Activated T-cell treated with anti-CD3 and anti-CD28 coated beads for 1 hour (primary cell): ENCODE data around the gene BABAM2.
"Not testable (repeated sequence)": the region's sequence is repeated elsewhere in the genome, so short reads cannot be mapped to it uniquely, and the experiment has no call there.

Source experiments
- DNase-seq: peaks from one replicate; pipeline ENCODE4 v3.0.0-alpha.2; 2020; ENCODE audit warnings: low read depth

Gene BABAM2

DNA sequence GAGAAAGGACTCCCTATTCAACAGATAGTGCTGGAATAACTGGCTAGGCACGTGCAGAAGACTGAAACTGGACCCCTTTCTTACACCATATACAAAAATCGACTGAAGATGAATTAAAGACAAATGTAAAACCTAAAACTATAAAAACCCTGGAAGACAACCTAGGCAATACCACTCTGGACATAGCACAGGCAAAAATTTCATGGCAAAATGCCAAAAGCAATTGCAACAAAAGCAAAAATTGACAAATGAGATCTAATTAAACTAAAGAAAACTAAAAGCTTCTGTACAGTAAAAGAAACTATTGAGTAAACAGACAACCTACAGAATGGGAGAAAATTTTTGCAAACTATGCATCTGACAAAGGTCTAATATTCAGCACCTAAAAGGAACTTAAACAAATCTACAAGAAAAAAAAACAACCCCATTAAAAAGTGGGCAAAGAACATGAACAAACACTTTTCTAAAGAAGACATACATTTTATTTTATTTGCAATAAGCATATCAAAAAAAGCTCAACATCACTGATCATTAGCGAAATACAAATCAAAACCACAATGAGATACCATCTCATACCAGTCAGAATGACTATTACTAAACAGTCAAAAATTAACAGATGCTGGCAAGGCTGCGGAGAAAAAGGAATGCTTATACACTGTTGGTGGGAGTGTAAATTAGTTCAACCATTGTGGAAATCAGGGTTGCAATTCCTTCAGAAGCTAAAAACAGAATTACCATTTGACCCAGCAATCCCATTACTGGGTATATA is 8.5 kb upstream of the BABAM2 start:
- not testable (repeated sequence) for DNase-seq

DNA sequence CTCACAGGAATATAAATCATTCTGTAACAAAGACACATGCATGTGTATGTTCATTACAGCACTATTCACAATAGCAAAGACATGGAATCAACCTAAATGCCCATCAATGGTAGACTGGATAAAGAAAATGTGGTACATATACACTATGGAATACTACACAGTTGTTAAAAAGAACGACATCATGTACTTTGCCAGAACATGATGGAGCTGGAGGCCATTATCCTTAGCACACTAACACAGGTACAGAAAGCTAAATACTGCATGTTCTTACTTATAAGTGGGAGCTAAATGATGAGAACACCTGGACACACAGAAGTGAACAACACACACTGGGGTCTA is 8.0 kb upstream of the BABAM2 start:
- DNase-seq: not testable (repeated sequence)

DNA sequence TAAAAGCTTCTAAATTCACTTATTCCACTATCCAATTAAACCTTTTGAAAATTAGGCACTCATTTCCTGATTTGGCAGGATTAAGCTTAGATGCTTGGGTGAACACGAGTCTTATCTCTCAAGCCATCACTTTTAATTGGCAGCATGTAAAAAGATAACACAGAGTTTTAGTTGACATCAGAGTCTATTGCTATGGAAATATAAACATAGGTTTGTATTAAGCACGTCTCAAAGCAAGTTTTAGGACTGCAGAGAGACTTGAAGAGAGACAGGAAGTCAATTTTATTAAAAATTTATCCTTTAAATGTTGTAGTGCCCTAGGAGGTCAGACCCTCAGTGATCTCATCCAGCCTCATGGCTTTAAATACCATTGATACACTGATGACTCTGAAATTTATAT is 5.9 kb upstream of the BABAM2 start:
- no peak for DNase-seq

DNA sequence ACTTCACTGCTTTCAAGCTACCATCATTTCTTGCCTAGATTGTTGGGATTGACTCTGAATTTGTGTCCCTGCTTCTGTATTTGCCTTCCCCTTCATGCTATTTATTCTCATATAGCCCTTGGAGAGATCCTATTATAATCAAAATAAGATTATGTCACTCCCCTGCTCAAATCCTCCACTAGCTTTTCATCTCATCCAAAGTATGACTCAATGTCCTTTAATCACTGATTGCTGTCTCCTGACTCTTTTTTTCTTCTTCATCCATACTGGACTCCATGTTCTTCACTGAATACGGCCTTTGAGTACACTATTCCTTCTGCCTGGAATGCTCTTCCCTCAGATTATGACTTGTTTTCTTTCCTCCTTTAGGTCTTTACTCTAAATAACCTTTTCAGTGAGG is 5.3 kb upstream of the BABAM2 start:
- DNase-seq: no peak

DNA sequence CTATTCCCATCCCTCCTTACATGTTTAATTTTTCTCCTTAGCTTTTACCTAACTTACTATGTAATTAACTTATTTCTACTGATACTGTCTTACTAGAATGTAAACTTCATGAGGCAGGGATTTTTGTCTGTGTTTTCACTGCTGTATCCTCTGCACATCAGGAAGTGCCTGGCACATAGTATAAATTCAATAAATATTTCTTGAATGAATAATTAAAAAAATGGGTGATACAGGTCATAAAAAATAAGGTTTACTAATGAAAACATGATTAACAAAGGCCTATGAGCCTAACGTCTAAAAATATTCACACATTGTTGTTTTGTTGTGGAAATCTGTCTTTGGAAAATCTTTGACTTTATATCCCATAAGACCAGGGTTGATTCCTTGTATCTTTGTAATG is 4.9 kb upstream of the BABAM2 start:
- DNase-seq: no peak

DNA sequence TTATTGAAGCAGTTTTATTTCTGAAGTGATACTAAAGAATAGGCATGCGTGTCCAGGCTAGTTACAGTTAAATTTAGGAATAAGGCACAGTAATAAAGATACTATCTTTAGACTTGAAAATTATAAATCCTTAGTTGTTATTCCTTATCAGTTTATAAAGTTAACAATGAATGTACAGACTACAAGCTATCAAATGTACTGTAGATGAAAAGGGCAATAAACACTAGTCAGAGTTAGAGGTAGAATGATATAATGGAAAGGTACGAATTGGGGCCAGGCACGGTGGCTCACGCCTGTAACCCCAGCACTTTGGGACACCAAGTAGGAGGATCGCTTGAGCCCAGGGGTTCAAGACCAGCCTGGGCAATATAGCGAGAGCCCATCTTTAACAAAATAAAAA is 4.2 kb upstream of the BABAM2 start:
- no peak for DNase-seq

DNA sequence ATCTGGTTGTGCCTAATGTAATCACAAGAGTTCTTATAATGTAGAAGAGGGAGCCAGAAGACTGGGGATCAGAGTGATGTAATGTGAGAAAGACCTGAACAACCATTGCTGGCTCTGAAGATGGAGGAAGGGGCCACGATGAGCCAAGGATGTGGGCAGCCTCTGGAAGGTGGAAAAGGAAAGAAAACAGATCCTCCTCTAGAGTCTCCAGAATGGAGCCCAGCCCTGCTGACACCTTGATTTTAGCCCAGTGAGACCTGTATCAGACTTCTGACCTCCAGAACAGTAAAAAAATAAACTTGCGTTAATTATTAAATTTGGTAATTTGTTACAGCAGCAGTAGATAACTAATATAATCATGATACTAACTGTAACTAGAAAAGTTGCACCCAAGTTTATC is 3.4 kb upstream of the BABAM2 start:
- DNase-seq: no peak

DNA sequence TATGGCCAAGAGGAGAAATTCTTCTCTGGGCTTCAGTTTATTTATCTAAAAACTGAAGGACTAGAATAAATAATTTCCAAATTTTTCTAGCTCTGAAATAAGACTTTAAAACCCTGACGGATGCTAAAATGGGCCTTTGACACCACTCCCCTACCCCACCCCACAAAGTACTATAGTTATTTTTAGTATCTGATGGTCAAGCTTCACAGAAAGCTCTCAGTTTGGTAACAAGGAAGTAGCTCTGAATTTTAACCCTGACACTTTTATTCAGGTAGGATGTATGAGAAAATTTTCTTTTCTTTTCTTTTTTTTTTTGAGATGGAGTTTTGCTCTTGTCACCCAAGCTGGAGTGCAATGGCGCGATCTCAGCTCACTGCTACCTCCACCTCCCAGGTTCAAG is 2.7 kb upstream of the BABAM2 start:
- DNase-seq: no peak

DNA sequence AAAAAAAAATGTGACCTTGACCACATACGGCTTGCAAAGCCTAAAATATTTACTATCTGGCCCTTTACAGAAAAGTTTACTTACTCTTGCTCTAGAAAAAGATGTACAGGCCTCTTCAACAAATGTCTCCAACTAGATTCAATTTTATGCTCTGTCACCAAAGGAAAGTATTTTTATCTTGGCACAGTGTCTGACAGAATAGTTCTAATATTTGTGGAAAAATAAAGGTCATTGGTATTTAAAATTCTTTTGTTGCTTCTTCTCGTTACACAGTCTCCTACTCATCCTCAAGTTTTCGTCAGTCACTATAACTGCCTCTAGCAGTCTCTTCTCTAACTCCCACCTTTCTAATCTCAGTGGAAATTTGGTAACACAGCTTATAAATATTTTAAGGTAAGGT is 1.7 kb upstream of the BABAM2 start:
- DNase-seq: no peak

DNA sequence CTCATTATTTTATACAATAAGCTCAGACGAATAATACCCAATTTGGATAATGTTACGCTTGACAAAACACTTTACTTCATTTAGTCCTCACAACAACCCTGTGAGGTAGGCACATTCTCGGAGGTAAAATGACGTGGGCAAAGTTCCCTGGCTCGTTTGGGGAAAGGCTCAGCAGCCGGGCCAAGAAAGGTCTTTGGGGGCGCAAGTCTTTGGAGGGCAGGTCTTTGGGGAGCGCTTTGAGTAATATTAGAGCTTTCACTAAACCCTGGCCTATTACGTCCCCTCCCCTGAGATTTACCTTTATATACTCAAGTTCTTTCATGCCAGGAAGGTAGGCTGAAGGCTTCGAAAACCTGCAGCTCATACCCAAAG is 769 bp upstream of the BABAM2 start:
- no peak for DNase-seq

DNA sequence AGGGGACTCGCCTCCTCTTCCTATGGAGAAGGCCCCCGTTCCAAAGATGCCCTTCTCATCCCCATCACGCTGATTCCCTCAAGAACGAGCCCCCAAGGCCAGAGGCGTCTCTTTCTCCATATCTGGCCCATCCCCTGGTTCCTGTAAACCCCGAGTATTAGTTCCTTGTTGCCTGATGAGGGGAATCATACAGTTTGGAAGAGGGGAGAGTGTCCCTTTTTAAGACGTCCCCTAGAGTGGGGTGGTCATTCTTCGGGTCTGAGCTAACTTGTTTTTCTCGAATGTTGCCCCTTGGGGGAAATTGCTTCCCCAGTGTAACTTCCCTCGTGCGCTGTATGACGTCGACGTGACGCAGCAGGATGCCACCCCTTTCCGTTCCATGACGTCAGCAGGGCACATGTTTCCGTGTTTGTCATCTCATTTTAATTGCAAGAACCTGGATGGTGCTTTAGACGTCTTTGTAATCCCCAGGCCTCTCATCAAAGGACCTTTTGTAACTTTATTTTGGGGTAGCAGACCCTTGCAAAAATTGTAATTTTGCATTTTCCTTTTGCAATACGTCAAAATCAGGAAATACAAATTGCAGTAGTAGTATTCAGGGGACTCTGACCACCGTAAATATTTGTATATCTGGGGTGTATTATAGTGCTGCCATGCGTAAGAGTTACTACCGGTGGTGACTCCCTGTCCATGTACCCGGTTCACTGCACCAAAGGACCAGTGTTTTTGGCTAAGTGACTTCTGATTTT is 569 bp downstream of the BABAM2 start:
- peak; percentile 80 for DNase-seq

- DNase-seq: no peak
These were observed 1.2 kb downstream of the BABAM2 start for GRCh38 chr2:27891673-27892105.

GRCh38 chr2:27893006-27893405 is 2.5 kb downstream of the BABAM2 start:
- no peak for DNase-seq

- DNase-seq: no peak
These were observed 7.2 kb downstream of the BABAM2 start for GRCh38 chr2:27897717-27898116.

GRCh38 chr2:27901234-27901633 is 10.7 kb downstream of the BABAM2 start:
- DNase-seq: no peak

- DNase-seq: no peak
These were observed 11.6 kb downstream of the BABAM2 start for GRCh38 chr2:27902098-27902497.

DNA sequence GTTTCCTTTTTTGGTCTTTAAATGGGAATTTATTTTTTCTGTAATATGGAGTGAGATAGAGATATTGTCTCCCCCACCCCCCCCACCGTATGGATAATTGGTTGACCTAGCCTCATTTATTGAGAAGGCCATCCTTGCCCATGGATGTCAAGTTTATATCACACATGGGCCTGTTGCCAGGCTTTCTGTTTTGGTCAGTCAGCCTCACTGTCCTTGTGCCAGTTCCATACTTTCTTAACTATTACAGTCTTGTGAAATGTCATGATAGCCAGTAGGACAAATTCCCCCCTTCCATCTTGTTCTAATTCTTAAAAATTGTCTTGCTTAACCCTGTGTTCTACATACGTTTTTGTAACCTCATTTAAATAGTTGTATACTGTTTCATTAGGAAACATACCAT is 12.5 kb downstream of the BABAM2 start:
- DNase-seq: no peak

- DNase-seq: no peak
These were observed 13.3 kb downstream of the BABAM2 start for GRCh38 chr2:27903649-27904404.

DNA sequence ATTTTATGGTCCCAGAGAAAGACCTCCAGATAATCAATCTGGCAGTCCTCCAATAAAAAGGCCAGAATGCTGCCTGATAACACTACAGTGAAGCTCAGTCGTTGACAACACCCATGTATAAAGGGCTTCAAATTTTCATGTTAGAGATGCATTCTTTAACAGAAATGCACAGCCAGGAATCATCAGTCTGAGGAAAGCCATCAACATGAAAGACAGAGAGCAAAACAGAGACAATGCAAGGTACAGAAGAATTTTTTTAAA is 13.8 kb downstream of the BABAM2 start:
- no peak for DNase-seq

DNA sequence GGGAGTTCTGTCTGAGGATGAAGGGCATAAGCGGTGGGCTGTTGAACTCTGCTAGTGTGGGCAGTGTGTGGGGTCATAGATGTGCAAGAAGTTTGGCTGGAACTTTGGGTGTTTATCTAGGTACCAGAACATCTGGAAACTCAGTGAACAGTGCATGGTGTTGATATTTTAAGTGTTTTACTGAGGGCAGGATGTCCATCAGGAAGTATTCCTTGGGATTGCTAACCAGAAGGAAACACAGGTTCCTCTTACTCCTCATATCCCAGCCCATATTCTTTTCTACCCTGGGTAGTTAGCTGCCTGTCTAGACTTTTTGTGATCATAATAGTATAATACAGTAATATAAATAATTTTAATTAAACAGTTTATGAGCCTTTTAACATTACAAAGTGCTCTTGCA is 15.5 kb downstream of the BABAM2 start:
- DNase-seq: no peak

- DNase-seq: no peak
These were observed 17.0 kb downstream of the BABAM2 start for GRCh38 chr2:27907547-27907946.

DNA sequence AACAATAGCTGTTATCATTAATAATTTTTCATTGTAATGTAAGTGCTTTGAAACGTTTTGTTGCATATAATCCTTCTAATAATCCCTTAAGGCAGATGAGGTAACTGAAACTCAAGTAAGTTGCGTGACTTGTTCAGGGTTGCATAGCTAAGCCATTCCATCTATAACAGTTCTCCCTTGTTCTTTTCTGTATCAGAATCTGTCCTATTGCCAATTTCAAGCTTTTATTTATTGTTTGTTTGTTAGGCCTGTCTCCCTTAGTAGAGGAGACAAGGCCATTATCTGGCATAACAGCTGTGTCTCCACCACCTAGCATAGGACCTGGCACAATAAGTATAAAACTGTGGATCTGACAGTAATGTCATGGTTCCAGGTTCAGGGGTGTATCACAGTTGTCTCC is 19.4 kb downstream of the BABAM2 start:
- no peak for DNase-seq

GRCh38 chr2:27911458-27912210 is 21.1 kb downstream of the BABAM2 start:
- no peak for DNase-seq
